Loucy (cell line): ENCODE results near the gene PGS1.

Experiments used
- EZH2phosphoT487 ChIP-seq: fragments of 200-600 bp; IDR thresholded peaks from 2 replicates; pipeline ENCODE4 v1.6.1; 2018; ENCODE audit warnings: antibody characterized with exemption, mild to moderate bottlenecking, moderate library complexity, borderline replicate concordance
- TF ChIP-seq, protein P1 (sequence below): fragments of 200-600 bp; sonication (generic); conservative IDR thresholded peaks from 2 replicates; pipeline ENCODE4 v1.5.1; 2014; ENCODE audit warnings: mild to moderate bottlenecking, antibody characterized with exemption, low read length

DNA sequence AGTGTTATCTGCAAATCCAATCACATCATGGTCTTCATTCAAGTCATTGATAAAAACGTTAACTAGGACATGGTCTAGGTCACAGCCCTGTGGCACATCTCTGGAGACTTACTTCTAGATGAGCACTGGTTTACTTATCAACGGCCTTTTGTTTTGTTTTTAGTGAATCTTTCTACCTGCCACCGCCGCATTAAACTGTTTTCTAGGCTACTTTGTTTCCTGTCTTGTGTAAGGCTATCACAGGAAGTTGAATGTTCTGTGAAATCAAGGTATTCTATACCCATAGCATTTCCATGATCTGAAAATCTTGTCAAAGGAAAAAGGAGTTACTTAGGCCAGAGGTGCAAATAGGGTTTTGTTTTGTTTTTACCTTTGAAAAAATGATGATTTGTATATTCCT is 45.5 kb upstream of the PGS1 start:
- TF ChIP-seq, protein P1, sequence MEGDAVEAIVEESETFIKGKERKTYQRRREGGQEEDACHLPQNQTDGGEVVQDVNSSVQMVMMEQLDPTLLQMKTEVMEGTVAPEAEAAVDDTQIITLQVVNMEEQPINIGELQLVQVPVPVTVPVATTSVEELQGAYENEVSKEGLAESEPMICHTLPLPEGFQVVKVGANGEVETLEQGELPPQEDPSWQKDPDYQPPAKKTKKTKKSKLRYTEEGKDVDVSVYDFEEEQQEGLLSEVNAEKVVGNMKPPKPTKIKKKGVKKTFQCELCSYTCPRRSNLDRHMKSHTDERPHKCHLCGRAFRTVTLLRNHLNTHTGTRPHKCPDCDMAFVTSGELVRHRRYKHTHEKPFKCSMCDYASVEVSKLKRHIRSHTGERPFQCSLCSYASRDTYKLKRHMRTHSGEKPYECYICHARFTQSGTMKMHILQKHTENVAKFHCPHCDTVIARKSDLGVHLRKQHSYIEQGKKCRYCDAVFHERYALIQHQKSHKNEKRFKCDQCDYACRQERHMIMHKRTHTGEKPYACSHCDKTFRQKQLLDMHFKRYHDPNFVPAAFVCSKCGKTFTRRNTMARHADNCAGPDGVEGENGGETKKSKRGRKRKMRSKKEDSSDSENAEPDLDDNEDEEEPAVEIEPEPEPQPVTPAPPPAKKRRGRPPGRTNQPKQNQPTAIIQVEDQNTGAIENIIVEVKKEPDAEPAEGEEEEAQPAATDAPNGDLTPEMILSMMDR = no peak
- no peak for TF ChIP-seq EZH2phosphoT487
